PC-3 (cell line): Measurements from ENCODE around the gene MYLK.

Source experiments
- EZH2 ChIP-seq: fragments of 300-600 bp; sonication (generic); IDR thresholded peaks from one replicate; pipeline ENCODE4 v1.6.1; 2017; ENCODE audit warnings: antibody characterized with exemption, mild to moderate bottlenecking, low read length; ENCODE audit not compliant: unreplicated experiment
- EZH2phosphoT487 ChIP-seq: fragments of 300-600 bp; sonication (generic); IDR thresholded peaks from 2 replicates; pipeline ENCODE4 v1.6.1; 2018; ENCODE audit warnings: mild to moderate bottlenecking, antibody characterized with exemption, low read length, borderline replicate concordance
- TF ChIP-seq, protein P1 (sequence below): fragments of 300-600 bp; sonication (generic); conservative IDR thresholded peaks from 2 replicates; pipeline ENCODE4 v1.5.1; 2017; ENCODE audit warnings: antibody characterized with exemption, low read depth, mild to moderate bottlenecking, low read length

DNA sequence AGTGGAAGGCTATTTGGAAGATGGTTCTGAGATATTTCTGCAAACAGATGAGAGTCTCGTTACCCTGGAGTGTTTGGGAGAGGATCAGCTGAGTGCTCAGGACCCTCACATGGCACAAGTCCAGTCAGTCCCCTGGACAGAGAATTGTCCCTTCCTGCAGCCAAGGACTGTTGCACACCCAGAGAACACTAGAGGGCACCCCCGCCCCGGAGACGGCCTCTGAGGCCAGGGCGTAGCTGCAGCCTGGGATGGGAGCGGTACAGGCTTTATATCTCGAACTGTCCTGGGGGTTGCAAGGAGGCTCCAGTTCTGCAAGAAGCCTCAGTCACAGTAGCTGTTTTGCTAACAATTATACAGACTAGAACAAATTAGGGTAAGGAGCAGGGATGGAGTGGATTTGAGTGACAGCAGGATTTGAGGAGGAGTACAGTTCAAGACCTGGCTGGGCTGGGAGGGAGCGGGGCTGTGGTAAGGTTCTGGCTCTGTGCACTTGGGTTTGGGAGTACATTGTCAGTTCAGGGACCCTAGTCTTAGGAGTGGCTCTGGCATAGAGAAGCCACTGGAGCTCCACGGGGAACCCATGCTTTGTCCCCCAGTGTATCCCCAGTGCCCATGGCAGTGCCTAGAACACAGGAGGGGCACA lies 231.7 kb downstream of the MYLK start:
- TF ChIP-seq, protein P1, sequence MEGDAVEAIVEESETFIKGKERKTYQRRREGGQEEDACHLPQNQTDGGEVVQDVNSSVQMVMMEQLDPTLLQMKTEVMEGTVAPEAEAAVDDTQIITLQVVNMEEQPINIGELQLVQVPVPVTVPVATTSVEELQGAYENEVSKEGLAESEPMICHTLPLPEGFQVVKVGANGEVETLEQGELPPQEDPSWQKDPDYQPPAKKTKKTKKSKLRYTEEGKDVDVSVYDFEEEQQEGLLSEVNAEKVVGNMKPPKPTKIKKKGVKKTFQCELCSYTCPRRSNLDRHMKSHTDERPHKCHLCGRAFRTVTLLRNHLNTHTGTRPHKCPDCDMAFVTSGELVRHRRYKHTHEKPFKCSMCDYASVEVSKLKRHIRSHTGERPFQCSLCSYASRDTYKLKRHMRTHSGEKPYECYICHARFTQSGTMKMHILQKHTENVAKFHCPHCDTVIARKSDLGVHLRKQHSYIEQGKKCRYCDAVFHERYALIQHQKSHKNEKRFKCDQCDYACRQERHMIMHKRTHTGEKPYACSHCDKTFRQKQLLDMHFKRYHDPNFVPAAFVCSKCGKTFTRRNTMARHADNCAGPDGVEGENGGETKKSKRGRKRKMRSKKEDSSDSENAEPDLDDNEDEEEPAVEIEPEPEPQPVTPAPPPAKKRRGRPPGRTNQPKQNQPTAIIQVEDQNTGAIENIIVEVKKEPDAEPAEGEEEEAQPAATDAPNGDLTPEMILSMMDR = peak; percentile 99
- TF ChIP-seq EZH2phosphoT487 = no peak
- TF ChIP-seq EZH2 = no peak
